SK-N-SH (cell line): Measurements from ENCODE around the gene FLACC1.

Experiments used
- EZH2phosphoT487 ChIP-seq: fragments of 200-600 bp; sonication (generic); IDR thresholded peaks from 2 replicates; pipeline ENCODE4 v1.6.1; 2017; ENCODE audit warnings: low read depth, mixed run types, mild to moderate bottlenecking, antibody characterized with exemption, moderate library complexity, borderline replicate concordance
- JUND ChIP-seq: IDR thresholded peaks from 2 replicates; pipeline ENCODE4 v1.4.0; 2012
- MXI1 ChIP-seq: IDR thresholded peaks from 2 replicates; pipeline ENCODE4 v1.6.1; 2012; ENCODE audit warnings: mild to moderate bottlenecking, low read depth, low read length, improper control_type of control experiment
- TF ChIP-seq, protein P1 (sequence below): fragments of 200-600 bp; sonication (generic); IDR thresholded peaks from 2 replicates; pipeline ENCODE4 v1.6.1; 2017; ENCODE audit warnings: antibody characterized with exemption, mild to moderate bottlenecking, moderate library complexity

DNA sequence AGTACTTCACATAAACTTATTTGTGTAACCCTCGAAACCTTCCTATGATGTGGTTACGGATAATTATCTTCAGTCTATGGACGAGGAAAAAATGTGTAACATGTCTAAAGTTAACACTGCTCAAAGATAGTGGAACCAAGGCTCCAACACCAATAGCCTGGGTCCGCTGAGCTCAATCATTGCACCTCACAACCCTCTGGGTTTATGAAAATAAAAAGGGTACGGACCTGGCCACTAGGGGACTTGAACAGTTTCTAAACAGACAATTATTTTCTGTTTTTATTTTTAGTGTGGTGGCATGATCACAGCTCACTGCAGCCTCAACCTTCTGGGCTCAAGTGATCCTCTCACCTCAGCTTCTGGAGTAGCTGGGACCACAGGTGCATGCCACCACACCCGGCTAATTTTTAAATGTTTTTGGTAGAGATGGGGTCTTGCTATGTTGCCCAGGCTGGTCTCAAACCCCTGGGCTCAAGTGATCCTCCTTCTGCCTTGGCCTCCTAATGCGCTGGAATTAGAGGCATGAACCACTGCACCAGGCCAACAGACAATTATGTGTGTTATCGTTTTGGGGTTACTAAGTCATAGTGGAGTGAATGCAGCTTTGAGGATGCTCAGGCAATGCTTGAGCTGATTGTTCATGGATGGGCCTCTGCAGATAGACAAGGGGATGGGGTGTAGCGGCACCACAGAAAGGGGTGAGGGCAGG is 86.7 kb downstream of the FLACC1 start:
- TF ChIP-seq, protein P1, sequence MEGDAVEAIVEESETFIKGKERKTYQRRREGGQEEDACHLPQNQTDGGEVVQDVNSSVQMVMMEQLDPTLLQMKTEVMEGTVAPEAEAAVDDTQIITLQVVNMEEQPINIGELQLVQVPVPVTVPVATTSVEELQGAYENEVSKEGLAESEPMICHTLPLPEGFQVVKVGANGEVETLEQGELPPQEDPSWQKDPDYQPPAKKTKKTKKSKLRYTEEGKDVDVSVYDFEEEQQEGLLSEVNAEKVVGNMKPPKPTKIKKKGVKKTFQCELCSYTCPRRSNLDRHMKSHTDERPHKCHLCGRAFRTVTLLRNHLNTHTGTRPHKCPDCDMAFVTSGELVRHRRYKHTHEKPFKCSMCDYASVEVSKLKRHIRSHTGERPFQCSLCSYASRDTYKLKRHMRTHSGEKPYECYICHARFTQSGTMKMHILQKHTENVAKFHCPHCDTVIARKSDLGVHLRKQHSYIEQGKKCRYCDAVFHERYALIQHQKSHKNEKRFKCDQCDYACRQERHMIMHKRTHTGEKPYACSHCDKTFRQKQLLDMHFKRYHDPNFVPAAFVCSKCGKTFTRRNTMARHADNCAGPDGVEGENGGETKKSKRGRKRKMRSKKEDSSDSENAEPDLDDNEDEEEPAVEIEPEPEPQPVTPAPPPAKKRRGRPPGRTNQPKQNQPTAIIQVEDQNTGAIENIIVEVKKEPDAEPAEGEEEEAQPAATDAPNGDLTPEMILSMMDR: no peak
- TF ChIP-seq JUND (no peak), MXI1 (no peak), EZH2phosphoT487 (no peak)
